NCI-H128 (cell line): ENCODE data around the gene CCDC78.
"Not testable (repeated sequence)": the region's sequence is repeated elsewhere in the genome, so short reads cannot be mapped to it uniquely, and the experiment has no call there.

ENCODE experiments used
- DNase-seq: peaks from one replicate; lab custom pipeline; 2025; ENCODE audit not compliant: unreplicated experiment; lab: John Stamatoyannopoulos, UW

The CCDC78 gene

DNA sequence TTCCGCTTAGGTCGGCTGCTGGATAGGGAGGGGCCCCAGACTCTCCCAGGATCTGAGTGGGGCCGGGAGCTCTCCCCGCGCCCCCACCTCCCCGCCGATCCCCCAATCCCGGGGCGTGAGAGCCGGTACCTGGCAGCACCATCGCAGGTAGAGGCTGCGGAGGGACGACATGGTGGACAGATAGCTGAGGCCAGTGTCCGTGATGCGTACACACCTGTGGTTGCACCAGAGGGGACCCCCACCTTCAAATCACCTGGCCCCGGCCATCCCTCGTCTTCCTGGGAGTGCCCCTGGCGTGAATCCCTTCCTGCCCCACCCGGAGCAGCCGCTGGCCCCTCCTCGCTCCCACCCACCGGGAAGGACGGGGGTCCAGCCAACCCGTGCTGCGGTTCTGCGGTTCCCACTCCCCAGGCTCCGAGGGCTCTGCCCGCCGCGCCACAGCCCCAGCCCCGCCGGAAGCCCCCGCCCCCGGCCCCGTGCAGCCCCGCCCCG lies 31.3 kb downstream of the CCDC78 start:
- DNase-seq: no peak

DNA sequence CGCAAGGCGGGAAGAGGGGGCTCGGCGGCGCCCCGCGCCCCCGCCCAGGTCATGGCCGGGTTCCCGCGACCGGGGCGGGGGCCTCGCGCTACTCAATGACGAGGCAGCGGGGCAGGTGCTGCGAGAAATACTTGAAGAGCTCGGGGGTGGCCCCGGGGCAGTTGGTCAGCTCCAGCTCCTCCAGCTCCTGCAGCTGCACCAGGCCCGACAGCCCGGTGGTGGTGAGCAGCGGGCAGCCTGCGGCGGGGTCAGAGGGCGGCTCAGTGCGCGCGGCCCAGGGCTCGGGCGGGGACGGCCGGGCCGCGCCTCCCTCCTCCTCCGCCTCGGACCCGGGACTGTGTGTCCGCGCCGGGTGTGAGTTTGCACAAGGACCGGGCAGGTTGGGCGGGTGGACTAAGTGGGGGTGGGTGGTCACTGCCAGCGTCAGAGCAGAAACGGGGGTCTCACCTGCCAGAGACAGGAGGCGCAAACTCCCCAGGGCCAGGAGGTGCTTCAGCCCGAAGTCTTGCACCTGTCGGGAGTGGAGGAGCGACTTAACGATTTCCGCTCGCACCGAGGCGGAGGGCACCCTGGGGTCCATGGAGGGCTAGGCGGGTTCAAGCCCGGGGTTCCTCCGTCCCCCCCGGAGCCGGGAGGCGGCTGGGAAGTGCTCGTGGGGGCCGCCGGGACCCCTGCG lies 31.9 kb downstream of the CCDC78 start:
- no peak for DNase-seq

- DNase-seq: no peak
These were observed 32.5 kb downstream of the CCDC78 start for GRCh38 chr16:693766-694165.

DNA sequence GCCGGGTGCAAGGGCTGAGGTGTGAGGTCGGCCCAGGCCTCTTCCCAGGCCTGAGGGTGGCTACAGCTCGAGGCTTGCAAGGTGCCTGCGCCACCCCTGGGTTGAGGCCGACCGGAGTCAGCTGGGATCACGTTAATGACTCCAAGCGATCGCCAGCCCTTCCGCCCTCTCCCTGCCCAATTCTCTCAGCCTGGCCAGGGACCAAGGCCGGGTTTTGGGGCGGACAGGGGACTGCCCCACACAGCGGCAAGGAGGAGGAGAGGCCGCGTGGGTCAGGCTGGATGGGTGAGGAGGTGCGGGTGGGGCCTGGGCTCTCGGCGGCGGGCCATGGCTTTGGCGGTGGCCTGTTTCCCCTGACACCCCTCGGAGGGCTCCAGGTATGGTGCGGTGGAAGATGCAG lies 32.9 kb downstream of the CCDC78 start:
- no peak for DNase-seq

GRCh38 chr16:692356-693108 lies 33.7 kb downstream of the CCDC78 start:
- DNase-seq: no peak

DNA sequence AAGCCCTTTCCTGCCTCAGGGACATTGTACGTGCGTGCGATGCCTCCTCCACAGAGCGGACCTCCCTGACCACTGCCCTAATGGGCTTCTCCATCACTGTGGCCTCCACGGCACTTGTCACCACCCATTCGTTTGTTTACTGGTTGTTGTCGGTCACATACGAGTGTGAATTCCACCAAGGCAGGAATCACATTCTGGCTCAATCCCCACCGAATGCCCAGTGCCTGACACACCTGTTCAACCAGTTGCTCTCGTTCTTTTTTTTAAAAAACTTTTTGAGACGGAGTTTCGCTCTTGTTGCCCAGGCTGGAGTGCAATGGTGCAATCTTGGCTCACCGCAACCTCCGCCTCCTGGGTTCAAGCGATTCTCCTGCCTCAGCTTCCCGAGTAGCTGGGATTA lies 35.0 kb downstream of the CCDC78 start:
- not testable (repeated sequence) for DNase-seq

GRCh38 chr16:689175-689897 lies 36.9 kb downstream of the CCDC78 start:
- no peak for DNase-seq

GRCh38 chr16:687499-687898 lies 38.7 kb downstream of the CCDC78 start:
- no peak for DNase-seq

GRCh38 chr16:686459-687260 lies 39.6 kb downstream of the CCDC78 start:
- DNase-seq: no peak

GRCh38 chr16:685967-686366 lies 40.3 kb downstream of the CCDC78 start:
- no peak for DNase-seq

DNA sequence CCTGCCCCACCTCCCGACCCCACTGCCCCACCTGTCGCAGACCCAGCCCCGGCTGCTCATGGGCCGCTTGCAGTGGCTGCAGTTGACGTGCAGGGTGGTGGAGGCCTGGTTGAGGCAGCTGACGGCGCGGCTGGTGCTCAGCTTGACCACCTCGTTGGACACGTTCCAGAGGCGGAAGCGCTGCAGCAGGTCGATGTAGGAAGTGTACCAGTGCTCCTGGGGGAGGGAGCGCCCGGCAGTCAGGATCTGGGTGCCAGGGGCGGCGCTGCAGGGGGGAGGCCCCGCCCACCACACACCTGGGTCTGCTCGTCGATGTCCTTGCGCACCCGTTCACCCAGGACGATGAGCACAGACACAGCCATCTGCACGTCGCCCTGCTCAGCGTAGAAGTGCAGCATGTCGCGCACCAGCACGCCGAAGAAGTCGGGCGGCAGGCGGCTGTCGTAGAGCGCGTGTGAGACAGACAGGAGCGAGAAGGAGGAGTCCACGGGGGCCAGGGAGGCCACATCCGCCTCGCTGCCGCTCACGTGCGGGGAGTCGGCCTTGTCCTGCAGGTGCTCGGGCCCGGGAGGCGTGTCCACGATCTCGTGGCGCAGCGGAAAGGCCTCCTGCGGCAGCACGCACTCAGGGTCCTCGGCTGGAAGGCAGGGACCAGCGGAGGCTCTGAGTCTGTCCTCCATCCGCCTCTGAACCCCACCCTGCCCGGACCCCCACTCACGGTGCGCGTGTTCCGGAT lies 41.1 kb downstream of the CCDC78 start:
- DNase-seq: no peak

GRCh38 chr16:684071-684794 lies 42.0 kb downstream of the CCDC78 start, which contains the start of gene JMJD8:
Gene JMJD8, minus strand, starts transcription at chr16:684334. Its CDS starts 15 bp downstream, at chr16:684319.
- peak; percentile 92 for DNase-seq

- DNase-seq: no peak
These were observed 42.7 kb downstream of the CCDC78 start for GRCh38 chr16:683396-684070.

DNA sequence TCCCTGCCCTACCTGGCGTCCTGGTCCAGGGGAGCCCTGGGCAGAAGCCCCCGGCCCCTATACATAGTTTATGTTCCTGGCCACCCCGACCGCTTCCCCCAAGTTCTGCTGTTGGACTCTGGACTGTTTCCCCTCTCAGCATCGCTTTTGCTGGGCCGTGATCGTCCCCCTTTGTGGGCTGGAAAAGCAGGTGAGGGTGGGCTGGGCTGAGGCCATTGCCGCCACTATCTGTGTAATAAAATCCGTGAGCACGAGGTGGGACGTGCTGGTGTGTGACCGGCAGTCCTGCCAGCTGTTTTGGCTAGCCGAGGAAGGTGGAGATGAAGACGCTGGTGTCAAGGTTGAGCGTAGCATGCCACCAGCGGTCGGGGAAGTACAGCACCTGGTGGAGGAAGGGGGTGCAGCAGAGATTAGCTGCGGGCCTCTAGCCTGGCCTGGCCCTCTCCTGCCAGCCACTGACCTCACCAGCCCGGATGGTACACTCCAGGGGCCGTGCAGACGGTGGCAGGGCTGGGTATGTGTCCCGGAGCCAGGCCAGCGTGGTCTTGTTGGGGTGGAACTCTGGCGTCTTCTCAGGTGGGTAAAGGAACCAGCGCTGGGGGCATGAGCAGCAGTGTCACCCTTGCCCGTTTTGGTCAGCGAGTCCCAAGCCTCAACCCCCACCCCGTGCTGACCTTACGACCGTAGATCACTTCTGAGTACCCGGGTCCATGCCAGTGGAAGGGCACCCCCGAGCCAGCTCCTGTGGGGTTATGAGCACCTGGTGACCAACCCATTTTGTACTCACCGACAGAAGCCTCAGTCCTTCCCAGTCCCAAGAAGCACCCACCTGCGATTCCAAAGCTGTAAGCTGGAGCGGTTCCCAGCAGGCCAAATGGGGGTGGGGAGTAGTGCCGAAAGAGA lies 43.5 kb downstream of the CCDC78 start:
- DNase-seq: no peak

DNA sequence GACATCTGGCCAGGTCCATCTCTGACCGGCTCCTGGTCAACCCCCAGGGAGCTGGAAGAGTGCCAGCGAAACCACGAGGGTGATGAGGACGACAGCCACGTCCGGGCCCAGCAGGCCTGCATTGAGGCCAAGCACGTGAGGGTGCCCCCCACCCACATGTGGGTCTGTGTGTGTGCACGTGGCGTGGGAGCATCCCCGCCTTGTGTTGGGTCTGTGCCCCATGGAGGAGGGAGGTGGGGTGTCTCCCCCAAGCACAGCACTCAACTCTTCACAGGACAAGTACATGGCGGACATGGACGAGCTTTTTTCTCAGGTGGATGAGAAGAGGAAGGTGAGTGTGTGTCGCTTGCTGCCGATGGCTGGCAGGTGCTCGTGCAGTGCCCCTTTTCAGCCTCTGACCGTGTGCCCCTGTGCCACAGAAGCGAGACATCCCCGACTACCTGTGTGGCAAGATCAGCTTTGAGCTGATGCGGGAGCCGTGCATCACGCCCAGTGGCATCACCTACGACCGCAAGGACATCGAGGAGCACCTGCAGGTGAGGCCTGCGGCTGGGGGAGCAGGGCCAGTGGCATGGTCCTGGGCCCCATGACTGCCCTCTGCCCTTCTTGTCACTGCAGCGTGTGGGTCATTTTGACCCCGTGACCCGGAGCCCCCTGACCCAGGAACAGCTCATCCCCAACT lies 44.4 kb downstream of the CCDC78 start:
- DNase-seq: no peak

DNA sequence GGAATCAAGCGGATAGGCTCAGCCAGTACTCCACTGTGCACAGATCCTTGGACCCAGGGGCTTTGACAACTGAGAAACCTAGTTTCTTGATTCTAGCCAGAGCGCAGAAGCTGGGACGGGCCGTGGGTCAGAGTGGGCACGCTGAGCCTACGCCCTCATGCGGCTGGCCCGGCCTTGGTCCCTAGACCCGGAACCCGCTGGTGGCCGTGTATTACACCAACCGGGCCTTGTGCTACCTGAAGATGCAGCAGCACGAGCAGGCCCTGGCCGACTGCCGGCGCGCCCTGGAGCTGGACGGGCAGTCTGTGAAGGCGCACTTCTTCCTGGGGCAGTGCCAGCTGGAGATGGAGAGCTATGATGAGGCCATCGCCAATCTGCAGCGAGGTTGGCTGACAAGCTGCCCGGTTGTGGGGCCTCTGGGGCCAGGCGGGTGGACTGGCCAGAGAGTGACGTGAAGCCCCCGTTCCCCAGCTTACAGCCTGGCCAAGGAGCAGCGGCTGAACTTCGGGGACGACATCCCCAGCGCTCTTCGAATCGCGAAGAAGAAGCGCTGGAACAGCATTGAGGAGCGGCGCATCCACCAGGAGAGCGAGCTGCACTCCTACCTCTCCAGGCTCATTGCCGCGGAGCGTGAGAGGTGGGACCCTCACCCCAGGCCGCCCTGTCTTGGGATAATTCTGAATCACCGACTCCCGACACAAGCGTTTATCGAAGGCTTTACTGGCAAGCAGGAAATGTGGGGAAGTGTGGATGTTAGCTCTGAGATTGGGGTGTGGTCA lies 45.1 kb downstream of the CCDC78 start:
- no peak for DNase-seq

GRCh38 chr16:680625-680945 lies 45.7 kb downstream of the CCDC78 start:
- no peak for DNase-seq
